GM21515 (cell line): ENCODE measurements around the gene NUPR1.
"Not testable (repeated sequence)": the region's sequence is repeated elsewhere in the genome, so short reads cannot be mapped to it uniquely, and the experiment has no call there.

Source experiments
- ATAC-seq: cut with Tn5 transposase; IDR thresholded peaks from one replicate; pipeline ENCODE4 v1.9.1; 2021; ENCODE audit not compliant: unreplicated experiment

Gene NUPR1, protein sequence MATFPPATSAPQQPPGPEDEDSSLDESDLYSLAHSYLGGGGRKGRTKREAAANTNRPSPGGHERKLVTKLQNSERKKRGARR

DNA sequence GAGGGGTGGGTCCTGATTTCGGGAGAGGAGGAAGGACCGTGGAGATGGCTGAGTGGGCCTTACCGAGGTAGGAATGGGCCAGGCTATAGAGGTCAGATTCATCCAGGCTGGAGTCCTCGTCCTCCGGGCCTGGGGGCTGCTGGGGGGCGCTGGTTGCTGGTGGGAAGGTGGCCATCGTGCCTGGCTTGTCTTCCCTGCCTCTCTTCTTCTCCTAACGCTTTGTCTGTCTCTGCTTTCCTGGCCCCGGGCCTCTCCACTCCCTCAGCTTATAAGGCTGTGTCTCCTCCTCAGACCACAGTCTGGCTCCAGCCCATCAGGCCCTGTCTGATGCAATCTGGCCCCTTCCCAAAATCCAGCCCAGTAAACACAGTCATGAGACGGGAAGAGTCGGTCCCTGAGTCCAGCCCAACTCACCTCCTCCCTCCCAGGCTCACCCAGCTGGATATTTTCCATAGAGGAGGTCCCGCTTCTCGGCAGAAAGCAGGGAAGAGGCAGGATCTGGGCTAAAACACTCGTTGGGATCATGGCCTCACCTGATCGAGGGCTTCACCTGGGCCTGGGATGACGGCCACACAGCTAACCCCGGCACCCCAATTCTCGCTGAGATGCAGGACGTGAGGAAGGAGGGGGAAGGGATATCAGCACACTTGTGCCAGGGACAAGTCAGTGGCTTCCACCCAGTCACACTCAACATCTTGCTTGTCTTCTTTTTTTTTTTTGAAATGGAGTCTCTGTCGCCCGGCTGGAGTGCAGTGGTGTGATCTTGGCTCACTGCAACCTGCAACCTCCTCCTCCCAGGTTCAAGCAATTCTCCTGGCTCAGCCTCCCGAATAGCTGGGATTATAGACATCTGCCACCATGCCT lies at the start of gene NUPR1:
Gene NUPR1, minus strand, starts transcription at position 242 of the 864 bp plus-strand sequence. Its CDS starts 67 bp downstream, at position 175.
- no peak for ATAC-seq

DNA sequence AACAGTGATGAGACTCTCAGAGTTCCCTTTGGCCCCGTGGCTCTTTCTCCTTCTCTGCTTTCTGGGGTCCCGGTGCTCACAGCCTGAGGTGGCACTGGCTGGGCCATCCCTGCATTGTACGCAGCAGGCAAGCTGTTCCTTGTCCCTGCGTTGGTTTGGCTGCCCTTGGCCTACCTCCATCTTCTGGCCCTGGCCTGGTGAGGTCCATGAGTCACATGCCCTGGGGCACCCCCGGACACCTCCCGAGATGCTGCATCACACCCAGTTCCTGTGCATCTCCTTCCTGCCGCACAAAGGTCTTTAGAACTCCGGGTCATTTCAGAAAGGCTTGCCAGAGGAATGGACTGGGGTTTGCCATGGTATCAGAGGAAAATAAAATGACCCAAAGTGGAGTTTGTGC lies 48.6 kb upstream of the NUPR1 start:
- ATAC-seq, result no peak

DNA sequence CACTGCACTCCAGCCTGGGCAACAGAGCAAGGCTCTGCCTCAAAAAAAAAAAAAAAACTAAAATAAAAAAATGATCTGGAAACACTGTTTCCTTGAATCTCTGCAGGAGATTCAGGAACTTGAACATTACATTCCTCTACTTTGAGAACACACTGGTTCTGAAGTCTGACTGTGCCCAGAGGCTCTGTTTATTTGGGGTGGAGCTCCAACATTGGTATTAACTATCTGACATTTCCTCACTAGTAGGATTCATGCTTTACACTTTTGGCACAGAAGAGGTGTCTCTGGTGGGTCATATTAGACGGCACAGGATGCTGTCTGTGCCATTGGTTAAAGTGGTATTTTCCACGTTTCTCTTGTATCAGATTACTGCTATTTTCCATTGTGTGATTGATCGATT lies 47.7 kb upstream of the NUPR1 start:
- no peak for ATAC-seq

DNA sequence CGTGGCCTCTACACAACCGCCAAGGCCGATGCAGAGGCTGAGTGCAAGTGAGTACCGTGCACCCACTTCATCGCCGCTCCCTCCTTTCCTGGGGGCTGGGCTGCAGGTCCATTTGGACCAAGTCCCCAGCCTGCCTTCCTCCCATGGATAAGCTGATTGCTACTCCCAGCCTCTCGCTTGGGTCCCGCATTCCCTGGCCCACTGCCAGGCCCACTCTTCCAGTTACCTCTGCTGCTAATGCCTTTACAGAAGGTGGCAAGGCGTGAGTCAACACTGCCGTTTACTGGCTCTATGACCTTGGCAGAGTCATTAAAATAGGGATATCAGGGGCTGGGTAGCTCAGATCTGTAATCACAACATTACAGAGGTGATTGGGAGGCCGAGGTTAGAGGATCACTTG lies 46.9 kb upstream of the NUPR1 start:
- no peak for ATAC-seq

DNA sequence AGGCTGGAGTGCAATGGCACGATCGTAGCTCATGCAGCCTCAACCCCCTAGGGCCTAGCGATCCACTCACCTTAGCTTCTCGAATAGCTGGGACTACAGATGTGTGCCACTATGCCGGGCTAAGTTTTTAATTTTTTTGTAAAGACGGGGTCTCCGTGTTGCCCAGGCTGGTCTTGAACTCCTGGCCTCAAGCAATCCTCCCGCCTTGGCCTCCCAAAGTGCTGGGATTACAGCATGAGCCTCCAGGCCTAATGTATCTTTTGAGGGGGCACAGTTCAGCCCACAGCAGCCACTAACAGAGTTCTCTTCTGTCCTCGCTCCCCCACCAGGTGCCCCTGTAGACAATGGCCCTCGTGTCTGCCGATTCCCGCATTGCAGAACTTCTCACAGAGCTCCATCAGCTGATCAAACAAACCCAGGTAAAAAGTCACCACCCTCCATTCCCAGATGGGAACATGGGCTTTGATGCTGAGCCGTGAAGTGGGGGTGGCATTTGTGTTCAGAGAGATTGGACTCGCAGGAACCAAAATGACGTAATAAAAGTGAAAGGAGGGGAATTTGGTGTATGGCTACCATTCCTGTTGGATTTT lies 42.0 kb upstream of the NUPR1 start:
- ATAC-seq, result no peak

DNA sequence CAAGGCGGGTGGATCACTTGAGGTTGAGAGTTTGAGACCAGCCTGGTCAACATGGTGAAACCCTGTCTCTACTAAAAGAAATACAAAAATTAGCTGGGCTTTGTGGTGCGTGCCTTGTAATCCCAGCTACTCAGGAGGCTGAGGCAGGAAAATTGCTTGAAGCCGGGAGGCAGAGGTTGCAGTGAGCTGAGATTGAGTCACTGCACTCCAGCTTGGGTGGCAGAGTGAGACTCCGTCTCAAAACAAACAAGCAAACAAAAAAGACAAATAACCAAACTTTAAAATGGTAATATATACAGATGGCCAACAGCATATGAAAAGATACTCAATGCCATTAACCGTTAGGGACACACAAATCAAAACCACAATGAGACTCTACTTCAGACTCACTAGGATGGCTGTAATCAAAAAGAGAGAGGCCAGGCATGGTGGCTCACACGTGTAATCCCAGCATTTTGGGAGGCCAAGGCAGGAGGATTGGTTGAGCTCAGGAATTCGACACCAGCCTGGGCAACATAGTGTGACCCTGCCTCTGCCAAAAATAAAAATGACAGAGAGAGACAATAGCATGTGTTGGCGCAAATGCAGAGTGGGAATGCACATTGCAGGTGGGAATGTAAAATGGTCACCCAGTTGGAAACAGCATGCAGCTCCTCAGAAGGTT lies 36.8 kb upstream of the NUPR1 start:
- ATAC-seq, result no peak

DNA sequence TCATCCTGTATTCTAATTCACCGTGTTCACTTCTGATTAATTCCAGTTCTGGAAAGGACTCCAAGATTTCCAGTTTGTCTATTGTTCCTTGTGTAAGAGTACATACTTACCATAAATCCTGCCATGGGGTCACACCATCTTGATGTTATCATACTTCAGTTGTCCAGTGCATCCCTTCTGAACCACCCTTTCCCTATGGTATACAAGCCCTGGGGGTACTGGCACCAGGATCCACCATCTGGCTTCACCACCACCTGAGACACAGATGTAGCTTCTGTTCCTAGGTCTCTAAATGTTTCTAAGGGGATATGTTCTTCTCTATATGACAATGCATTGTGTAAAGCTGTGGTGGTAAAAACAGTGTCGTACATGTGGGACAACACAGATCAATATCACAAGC lies 36.2 kb upstream of the NUPR1 start:
- no peak for ATAC-seq

DNA sequence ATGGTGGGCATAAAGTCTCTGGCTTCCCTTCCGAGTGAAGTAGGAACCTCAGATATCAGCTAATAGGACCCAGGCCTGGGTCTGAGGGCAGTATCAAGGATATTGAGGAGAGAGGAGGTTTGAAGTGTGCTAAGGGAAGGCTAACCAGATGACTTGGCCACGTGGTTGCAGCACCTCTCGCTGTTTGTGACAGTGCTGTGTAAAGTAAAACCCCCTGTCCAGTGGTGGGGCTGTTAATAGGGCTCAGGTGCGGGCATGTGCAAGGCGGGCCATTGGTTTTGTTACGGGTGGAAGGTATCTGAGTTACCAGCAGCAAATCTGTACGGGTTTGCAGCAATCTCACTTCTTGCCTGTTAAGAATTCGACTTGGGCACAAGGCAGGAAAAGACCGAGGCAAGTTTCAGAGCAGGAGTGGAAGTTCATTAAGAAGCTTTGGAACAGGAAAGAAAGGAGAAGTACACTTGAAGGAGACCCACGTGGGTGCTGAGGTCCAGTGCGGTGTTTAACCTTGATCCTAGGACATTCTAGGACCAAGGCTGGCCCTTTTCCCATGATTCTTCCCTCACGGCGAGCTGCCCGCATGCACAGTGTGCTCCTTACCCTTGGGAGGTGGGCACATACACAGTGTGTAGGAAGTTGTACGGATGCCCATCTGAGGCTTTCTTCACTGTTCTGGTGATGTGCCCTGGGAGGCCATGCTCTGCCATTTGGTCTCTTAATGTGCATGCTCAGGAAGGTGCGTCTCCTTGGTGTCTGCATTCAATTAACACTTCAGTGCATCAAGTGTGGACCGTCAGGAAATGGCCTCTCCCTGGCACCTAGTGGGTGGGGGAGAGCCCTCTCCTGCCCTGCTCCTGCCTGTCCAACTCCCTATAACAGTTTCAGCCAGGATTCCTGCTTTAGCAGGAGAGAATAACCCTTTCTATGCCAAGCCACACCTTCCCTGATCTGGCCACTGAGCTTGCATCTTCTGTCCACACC lies 35.3 kb upstream of the NUPR1 start:
- ATAC-seq, result no peak

DNA sequence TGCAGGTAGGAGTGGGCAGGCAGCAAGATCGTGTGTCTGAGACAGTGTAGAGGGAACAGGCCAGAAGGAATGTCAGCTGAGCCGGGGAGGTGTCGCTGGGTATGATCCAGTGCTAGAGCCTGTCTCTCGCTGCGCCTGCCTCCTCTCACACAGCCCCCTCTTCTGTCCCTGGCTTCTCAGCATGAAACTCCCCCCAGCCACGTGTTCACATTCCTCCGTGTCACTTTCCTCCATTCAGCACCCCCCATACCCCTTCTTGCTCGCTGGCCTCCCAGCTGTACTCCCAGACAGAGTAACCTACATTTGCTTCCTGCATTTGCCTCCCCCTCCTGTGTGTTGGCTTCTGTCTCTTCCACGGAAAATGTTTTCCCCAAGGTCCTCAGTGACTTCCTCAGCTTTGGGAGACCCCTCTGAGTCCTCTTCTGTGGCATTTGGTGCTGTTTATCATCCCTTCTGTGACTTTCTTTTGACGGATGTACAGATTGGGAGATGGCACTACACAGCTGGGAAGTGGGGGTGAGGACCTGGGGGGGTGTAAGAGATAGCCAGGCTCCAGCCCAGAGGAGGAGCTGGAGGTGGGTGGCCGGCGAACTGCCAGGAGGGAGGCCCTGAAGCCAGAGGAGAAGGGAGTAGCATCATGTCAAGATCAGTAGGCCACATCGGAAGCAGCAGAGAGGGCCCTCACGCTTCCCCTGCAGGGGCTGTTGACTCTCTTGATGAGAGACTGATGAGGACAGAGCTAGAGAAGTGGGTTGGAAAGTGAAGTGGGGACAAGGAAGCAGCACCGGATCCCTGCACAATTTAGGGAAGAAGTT lies 34.1 kb upstream of the NUPR1 start:
- ATAC-seq, result no peak

DNA sequence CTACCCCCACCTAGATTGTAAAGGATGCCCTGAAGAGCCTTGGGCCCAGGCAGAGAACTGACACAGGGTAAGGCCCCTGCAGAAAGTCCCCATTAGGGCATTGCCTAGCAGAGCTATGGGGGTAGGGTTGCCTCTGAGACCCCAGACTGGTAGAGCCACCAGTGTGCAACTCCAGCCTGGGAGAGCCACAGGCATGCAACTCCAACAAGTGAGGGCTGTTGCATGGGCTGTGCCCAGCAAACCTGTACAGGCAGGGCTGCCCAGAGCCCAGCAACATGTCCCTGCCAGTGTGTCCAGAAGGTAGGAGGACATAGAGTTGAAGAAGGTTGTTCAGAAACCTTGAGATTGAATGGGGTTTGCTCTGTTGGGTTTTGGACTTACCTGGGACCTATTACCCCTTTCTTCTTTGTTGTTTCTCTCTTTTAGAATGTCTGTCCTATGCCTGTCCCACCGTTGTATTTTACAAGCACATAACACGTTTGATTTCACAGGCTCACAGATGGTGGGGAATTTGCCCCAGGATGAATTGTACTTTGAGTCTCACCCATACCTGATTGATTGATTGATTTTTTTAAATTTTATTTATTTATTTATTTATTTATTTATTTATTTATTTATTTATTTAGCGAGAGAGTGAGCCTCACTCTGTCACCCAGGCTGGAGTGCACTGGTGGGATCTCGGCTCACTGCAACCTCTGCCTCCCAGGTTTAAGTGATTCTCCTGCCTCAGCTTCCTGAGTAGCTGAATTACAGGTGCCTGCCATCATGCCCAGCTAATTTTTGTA lies 31.4 kb upstream of the NUPR1 start:
- ATAC-seq, result no peak

DNA sequence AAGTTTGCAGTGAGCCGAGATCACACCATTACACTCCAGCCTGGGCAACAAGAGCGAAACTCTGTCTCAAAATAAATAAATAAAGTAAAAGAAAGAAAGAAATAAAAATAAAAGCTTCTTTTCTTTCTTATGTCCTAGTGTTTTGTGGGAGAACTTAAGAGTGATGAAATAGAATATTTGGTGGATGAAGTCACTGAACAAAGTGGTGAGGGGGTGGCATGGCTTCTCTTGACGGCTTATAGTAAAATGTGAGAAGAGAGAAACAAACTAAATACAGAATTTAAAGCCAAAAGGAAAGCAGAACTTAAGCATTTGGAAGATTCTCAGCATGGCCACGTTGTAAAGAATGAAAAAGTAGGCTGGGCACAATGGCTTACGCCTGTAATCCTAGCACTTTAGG lies 30.2 kb upstream of the NUPR1 start:
- ATAC-seq, result no peak

DNA sequence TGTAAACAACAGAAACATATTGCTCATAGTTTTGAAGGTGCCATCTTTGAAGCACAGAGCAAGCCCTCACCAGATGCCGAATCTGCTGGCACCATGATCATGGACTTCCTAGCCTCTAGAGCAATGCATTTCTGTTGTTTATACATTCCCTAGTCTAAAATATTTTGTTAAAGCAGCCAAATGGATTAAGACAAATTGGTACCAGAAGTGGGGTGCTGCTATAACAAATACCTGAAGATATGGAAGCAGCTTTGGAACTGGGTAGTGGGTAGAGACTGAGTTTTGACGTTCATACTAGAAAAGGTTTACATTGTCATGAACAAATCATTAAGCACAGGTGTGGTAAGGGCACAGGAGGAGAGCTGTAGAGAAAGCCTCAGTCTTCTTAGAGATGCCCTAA lies 28.5 kb upstream of the NUPR1 start:
- no peak for ATAC-seq

DNA sequence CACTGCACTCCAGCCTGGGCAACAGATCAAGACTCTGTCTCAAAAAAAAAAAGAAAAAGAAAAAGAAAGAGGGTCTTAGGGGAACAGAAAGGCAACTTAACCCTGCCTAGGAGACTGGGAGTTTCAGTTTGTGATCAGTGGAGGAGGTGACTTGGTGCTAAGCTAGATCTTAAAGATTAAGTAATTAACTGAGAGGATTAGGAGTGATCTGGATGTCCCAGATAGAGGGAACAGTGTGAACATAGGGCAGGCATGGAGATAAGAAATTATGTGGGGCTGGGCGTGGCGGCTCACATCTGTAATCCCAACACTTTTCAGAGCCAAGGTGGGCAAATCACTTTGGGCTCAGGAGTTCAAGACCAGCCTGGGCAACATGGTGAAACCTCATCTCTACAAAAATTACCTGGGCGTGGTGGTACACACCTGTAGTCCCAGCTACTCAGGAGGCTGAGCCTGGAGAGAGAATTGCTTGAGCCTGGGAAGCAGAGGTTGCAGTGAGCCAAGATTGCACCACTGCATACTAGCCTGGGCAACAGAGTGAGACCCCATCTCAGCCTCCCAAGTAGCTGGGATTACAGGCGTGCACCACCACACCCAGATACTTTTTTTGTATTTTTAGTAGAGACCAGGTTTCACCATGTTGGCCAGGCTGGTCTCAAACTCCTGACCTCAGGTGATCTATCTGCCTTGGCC lies 27.6 kb upstream of the NUPR1 start:
- ATAC-seq, result not testable (repeated sequence)

DNA sequence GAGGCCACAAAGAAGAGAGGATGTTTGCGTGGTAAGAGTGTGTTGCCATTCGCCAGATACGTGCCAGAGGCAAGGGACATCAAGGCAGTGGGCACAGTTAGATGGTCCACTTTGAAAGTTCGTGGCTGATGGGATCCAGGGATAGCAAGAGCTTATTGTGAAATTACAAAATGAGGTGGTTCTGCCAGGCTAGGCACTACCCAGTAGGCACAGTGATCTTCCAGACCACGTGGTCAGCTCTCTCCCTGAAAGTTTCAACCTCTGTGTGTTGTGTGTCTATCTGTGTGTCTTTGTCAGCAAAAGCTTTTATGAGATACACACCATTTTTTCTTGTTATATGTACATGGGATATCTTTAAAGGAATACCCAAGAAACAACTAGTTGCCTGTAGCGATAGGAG lies 24.4 kb upstream of the NUPR1 start:
- ATAC-seq, result no peak

DNA sequence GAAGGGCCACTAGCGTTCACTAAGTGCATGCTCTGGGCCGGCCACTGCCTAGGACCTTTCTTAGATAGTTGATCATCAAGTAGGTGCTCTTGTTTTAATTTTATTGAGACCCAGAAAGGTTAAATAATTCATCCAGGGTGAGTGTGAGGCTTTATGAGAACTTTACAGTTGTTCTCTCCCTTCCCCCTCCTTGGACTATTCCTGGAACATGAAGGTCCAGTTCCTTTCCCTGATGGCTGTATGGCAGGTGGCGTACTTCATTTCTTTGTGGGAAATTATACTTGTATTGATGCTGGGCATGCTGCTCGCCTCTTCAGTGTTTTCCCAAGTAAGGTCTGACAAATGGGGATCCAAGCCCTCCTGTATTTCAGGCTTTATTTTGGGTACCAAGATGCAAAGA lies 23.4 kb upstream of the NUPR1 start:
- no peak for ATAC-seq

DNA sequence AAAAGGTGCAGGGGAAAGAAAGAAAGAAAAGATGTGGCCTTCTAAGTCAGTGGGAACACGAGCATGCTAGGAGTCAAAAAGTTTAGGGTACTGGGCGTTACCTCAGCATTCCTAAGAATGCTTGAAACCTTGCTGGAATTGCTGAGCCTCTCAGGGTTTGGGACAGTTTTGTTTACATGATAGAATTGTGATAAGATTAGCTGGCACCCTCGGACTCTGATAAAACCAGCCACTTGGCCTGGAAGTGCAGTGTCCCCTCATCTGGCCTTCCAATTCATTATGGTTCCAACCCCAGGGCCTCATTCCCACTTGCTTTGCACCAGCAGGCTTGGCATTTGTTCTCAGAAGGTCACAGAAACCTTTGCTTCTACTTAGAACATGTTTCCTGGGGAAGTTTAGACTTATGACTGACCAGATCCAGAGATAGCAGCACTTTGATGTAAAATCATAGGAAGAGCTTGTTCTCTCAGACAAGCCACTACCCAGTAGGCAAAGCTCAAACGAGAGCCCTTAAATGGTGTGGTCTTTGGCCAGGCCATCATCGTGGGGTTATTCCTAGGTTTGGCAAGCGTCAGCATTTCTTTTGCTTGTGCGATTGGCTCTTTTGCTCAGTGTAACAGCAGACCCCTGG lies 22.9 kb upstream of the NUPR1 start:
- ATAC-seq, result no peak

DNA sequence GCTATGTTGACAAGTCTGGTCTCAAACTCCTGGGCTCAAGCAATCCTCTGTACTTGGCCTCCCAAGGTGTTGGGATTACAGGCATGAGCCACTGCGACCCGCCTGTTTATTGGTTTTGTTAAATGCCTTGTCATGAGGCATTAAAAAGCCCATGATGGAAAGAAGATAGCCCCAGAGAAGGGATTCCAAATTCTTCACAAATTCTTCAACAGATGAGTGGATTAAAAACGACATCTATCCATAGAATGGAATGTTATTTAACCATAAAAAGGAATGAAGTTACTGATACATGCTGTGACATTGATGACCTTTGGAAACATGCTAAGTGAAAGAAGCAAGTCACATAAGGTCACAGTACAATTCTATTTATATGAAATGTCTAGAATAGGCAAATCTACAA lies 19.7 kb upstream of the NUPR1 start:
- no peak for ATAC-seq

DNA sequence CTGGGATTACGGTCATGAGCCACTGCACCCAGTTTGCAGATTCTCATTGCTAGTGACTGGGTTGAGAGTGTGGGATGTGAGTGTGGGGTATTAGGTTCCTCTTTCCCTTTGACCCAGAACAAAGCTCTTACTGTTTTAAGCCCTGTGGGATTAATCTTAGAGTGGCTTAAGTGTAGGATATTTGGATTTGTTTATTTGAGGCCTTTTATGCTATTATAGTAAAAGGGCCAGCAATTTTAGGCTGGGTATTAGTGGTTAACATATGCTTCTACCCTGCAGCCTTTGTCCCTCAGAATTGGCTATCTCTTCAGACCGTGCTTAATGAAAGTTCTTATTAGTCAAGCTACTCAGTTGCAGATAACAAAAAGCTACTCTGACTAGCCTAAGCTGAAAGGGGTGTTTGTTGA lies 18.1 kb upstream of the NUPR1 start:
- no peak for ATAC-seq
